Measurements from ENCODE around the gene HNRNPAB.
A peak's percentile ranks its signal among the peaks of the same experiment; 100 is the strongest.

The HNRNPAB gene

GRCh38 chr5:178201221-178201926, 3.0 kb upstream of the HNRNPAB start:
- no peak for DNase-seq (ENCODE audit: low spot score in 2 of 2)
- no peak for ATAC-seq (replicated peaks; ENCODE audit: extremely low read depth, poor library complexity, severe bottlenecking)
- Mint-ChIP-seq H3K27ac (ENCODE audit: low read depth) (no peak overlapping the region), H3K4me3 (no peak overlapping the region), H3K27me3 (no peaks in the 10 kb centered on the region), H3K36me3 (ENCODE audit: insufficient read depth) (peaks cover 21% of the 10 kb centered on the region), H3K4me1 (peaks cover 13% of the 10 kb centered on the region), H3K9me3 (no peaks in the 10 kb centered on the region)

GRCh38 chr5:178201927-178202235, 2.5 kb upstream of the HNRNPAB start:
- Mint-ChIP-seq H3K27me3 (no peaks in the 10 kb centered on the region), H3K4me3 (peak overlapping the region; percentile 64), H3K4me1 (peaks cover 18% of the 10 kb centered on the region), H3K27ac (ENCODE audit: low read depth) (no peak overlapping the region), H3K9me3 (no peaks in the 10 kb centered on the region), H3K36me3 (ENCODE audit: insufficient read depth) (peaks cover 24% of the 10 kb centered on the region)
- ATAC-seq (replicated peaks; ENCODE audit: extremely low read depth, poor library complexity, severe bottlenecking) (no peak), DNase-seq (ENCODE audit: low spot score in 2 of 2) (no peak)

GRCh38 chr5:178202541-178202940, 1.8 kb upstream of the HNRNPAB start:
- ATAC-seq (replicated peaks; ENCODE audit: extremely low read depth, poor library complexity, severe bottlenecking) (no peak), DNase-seq (ENCODE audit: low spot score in 2 of 2) (no peak)
- no peak overlapping the region for H3K27ac Mint-ChIP-seq (ENCODE audit: low read depth)
- H3K4me1 Mint-ChIP-seq = peaks cover 22% of the 10 kb centered on the region
- H3K4me3 Mint-ChIP-seq = peak overlapping the region; percentile 64
- no peaks in the 10 kb centered on the region for H3K9me3 Mint-ChIP-seq
- peaks cover 31% of the 10 kb centered on the region for H3K36me3 Mint-ChIP-seq (ENCODE audit: insufficient read depth)
- no peaks in the 10 kb centered on the region for H3K27me3 Mint-ChIP-seq

- Mint-ChIP-seq H3K27me3 (no peaks in the 10 kb centered on the region), H3K9me3 (no peaks in the 10 kb centered on the region), H3K4me1 (peaks cover 29% of the 10 kb centered on the region), H3K36me3 (ENCODE audit: insufficient read depth) (peaks cover 41% of the 10 kb centered on the region), H3K4me3 (peak overlapping the region; percentile 98), H3K27ac (ENCODE audit: low read depth) (peak overlapping the region; percentile 99)
- DNase-seq (ENCODE audit: low spot score in 2 of 2) (no peak), ATAC-seq (replicated peaks; ENCODE audit: extremely low read depth, poor library complexity, severe bottlenecking) (no peak)
Measured at GRCh38 chr5:178203670-178204181, 607 bp upstream of the HNRNPAB start.

GRCh38 chr5:178204935-178205748, 809 bp downstream of the HNRNPAB start:
- Mint-ChIP-seq H3K36me3 (ENCODE audit: insufficient read depth) (peaks cover 52% of the 10 kb centered on the region), H3K27me3 (no peaks in the 10 kb centered on the region), H3K4me3 (peak overlapping the region; percentile 98), H3K9me3 (no peaks in the 10 kb centered on the region), H3K27ac (ENCODE audit: low read depth) (peak overlapping the region; percentile 54), H3K4me1 (peaks cover 40% of the 10 kb centered on the region)
- peak; percentile 27 for ATAC-seq (replicated peaks; ENCODE audit: extremely low read depth, poor library complexity, severe bottlenecking)
- DNase-seq (ENCODE audit: low spot score in 2 of 2) = peak; percentile 31 to 32

- H3K9me3 Mint-ChIP-seq = no peaks in the 10 kb centered on the region
- no peaks in the 10 kb centered on the region for H3K27me3 Mint-ChIP-seq
- H3K4me3 Mint-ChIP-seq = peak overlapping the region; percentile 98
- no peak for ATAC-seq (replicated peaks; ENCODE audit: extremely low read depth, poor library complexity, severe bottlenecking)
- peak overlapping the region; percentile 54 for H3K27ac Mint-ChIP-seq (ENCODE audit: low read depth)
- H3K36me3 Mint-ChIP-seq (ENCODE audit: insufficient read depth) = peaks cover 57% of the 10 kb centered on the region
- peaks cover 41% of the 10 kb centered on the region for H3K4me1 Mint-ChIP-seq
- DNase-seq (ENCODE audit: low spot score in 2 of 2) = no peak
Measured at GRCh38 chr5:178205749-178206047, 1.4 kb downstream of the HNRNPAB start.

- no peaks in the 10 kb centered on the region for H3K27me3 Mint-ChIP-seq
- DNase-seq (ENCODE audit: low spot score in 2 of 2) (no peak), ATAC-seq (replicated peaks; ENCODE audit: extremely low read depth, poor library complexity, severe bottlenecking) (no peak)
- peaks cover 61% of the 10 kb centered on the region for H3K36me3 Mint-ChIP-seq (ENCODE audit: insufficient read depth)
- H3K4me1 Mint-ChIP-seq = peaks cover 41% of the 10 kb centered on the region
- peak overlapping the region; percentile 98 for H3K4me3 Mint-ChIP-seq
- H3K9me3 Mint-ChIP-seq = no peaks in the 10 kb centered on the region
- H3K27ac Mint-ChIP-seq (ENCODE audit: low read depth) = peak overlapping the region; percentile 54
Measured at GRCh38 chr5:178206166-178207101, 2.1 kb downstream of the HNRNPAB start.

- Mint-ChIP-seq H3K27ac (ENCODE audit: low read depth) (peak overlapping the region; percentile 76), H3K27me3 (no peaks in the 10 kb centered on the region), H3K4me3 (peak overlapping the region; percentile 32), H3K36me3 (ENCODE audit: insufficient read depth) (peaks cover 70% of the 10 kb centered on the region), H3K9me3 (no peaks in the 10 kb centered on the region), H3K4me1 (peaks cover 41% of the 10 kb centered on the region)
- ATAC-seq (replicated peaks; ENCODE audit: extremely low read depth, poor library complexity, severe bottlenecking) (no peak), DNase-seq (ENCODE audit: low spot score in 2 of 2) (no peak)
Measured at GRCh38 chr5:178207183-178207916, 3.0 kb downstream of the HNRNPAB start.

- no peaks in the 10 kb centered on the region for H3K9me3 Mint-ChIP-seq
- no peak for ATAC-seq (replicated peaks; ENCODE audit: extremely low read depth, poor library complexity, severe bottlenecking)
- DNase-seq (ENCODE audit: low spot score in 2 of 2) = no peak
- peak overlapping the region; percentile 76 for H3K27ac Mint-ChIP-seq (ENCODE audit: low read depth)
- no peaks in the 10 kb centered on the region for H3K27me3 Mint-ChIP-seq
- H3K36me3 Mint-ChIP-seq (ENCODE audit: insufficient read depth) = peaks cover 72% of the 10 kb centered on the region
- H3K4me1 Mint-ChIP-seq = peaks cover 41% of the 10 kb centered on the region
- H3K4me3 Mint-ChIP-seq = no peak overlapping the region
Measured at GRCh38 chr5:178207917-178208280, 3.6 kb downstream of the HNRNPAB start.

- Mint-ChIP-seq H3K9me3 (no peaks in the 10 kb centered on the region), H3K27ac (ENCODE audit: low read depth) (no peak overlapping the region), H3K36me3 (ENCODE audit: insufficient read depth) (peaks cover 75% of the 10 kb centered on the region), H3K4me1 (peaks cover 47% of the 10 kb centered on the region), H3K4me3 (no peak overlapping the region), H3K27me3 (no peaks in the 10 kb centered on the region)
- ATAC-seq (replicated peaks; ENCODE audit: extremely low read depth, poor library complexity, severe bottlenecking) (no peak), DNase-seq (ENCODE audit: low spot score in 2 of 2) (no peak)
Measured at GRCh38 chr5:178208540-178209227, 4.4 kb downstream of the HNRNPAB start.

- H3K27me3 Mint-ChIP-seq = no peaks in the 10 kb centered on the region
- peaks cover 47% of the 10 kb centered on the region for H3K4me1 Mint-ChIP-seq
- DNase-seq (ENCODE audit: low spot score in 2 of 2) (no peak), ATAC-seq (replicated peaks; ENCODE audit: extremely low read depth, poor library complexity, severe bottlenecking) (no peak)
- H3K36me3 Mint-ChIP-seq (ENCODE audit: insufficient read depth) = peaks cover 69% of the 10 kb centered on the region
- H3K9me3 Mint-ChIP-seq = no peaks in the 10 kb centered on the region
- no peak overlapping the region for H3K27ac Mint-ChIP-seq (ENCODE audit: low read depth)
- H3K4me3 Mint-ChIP-seq = no peak overlapping the region
Measured at GRCh38 chr5:178209334-178210072, 5.2 kb downstream of the HNRNPAB start.
